NCI-H460 (cell line): Measurements from ENCODE around the gene GSX2. TPM values are rescaled to one million over a fixed set of nuclear protein-coding genes. Genes with fewer than 3 reads are reported as not detected.

Experiments
- DNase-seq: peaks from one replicate; pipeline ENCODE4 v3.0.0-alpha.2; 2016; ENCODE audit warnings: low read depth; ENCODE audit errors: extremely low read depth
- total RNA-seq: library from RNA; depleted of rRNA; stranded (reverse); fragments of >200 nt; shearing (Covaris generic); gene quantifications from 2 replicates; pipeline ENCODE4 v1.2.3, GENCODE V29; 2014

The GSX2 gene
- total RNA-seq, 1 experiment from 2014 or later, result not detected

GRCh38 chr4:54074381-54074780 lies 25.6 kb upstream of the GSX2 start:
- DNase-seq, result no peak

GRCh38 chr4:54076673-54077072 lies 23.3 kb upstream of the GSX2 start:
- no peak for DNase-seq

DNA sequence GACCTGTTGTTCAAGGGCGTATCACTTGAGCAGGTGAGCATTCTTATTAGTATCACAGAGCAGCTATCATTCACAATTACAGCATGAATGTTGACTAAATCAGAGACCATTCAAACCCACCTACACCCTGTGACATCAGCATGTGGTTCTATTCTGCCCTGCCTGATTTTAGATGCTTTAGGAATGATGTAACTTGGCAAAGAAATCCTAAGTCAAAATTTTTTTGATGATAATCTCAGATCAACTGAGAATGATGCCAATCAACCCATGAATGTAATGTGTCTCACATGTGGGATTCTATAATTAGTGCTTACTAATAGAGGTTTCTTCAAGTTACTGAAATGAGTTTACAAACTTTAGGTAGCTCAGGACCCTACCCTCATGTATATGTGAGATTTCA lies 22.2 kb upstream of the GSX2 start:
- no peak for DNase-seq

GRCh38 chr4:54082168-54082567 lies 17.8 kb upstream of the GSX2 start:
- DNase-seq, result peak; percentile 84

- peak; percentile 24 for DNase-seq
Measured at GRCh38 chr4:54085284-54085683, 14.7 kb upstream of the GSX2 start.

DNA sequence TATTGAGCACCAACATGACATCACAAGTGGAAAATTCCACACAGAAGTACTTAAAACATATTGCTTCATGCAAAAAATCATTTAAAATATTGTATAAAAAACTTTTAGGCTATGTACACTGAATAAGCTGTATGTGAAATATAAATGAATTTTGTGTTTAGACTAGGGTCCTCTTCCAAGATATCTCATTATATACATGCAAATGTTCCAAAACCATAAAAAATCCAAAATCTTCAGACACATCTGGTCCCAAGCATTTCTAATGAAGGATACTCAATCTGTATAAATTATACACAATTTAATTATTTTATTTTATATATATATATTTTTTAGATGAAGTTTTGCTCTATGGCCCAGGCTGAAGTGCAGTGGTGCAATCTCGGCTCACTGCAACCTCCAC lies 10.1 kb upstream of the GSX2 start:
- DNase-seq, result no peak

GRCh38 chr4:54090404-54090803 lies 9.6 kb upstream of the GSX2 start:
- DNase-seq, result no peak

DNA sequence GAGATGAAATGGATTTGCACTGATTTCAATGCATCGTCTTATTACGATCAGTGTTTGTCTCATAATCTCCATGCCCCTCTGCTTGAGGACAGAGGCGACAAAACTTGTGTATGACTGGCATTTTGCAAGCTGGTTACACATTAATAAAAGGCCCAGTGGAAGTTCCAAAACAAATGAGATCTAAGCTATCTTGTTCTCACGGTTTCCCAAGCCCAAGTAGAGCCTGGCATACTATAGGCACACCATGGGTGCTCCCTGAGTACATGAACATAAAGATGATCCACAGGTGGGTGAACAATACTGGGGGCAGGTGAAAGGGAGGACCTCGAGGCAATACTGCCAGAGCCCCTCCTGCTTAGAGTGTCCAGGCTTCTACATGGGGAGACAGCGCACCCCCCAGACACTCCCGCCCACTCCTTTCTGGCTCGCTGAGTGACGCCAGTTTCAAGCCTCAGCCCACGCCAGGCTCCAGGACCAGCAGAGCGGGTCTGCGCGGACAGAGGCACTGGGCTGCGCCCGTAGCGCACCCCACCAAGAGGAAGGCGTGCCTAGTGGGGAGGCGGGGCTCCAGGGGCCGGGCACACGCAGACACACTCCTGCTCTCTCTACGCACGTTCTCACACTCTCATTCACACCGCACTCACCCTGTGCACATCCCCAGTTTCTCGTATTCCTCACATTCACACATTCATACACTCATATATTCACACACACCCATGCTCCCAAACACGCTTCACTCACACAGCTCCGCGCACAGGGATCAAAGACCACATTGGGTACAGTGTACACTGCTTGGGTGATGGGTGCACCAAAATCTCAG lies 8.9 kb upstream of the GSX2 start:
- DNase-seq, result no peak

GRCh38 chr4:54091637-54092404 lies 8.1 kb upstream of the GSX2 start:
- peak; percentile 53 for DNase-seq

DNA sequence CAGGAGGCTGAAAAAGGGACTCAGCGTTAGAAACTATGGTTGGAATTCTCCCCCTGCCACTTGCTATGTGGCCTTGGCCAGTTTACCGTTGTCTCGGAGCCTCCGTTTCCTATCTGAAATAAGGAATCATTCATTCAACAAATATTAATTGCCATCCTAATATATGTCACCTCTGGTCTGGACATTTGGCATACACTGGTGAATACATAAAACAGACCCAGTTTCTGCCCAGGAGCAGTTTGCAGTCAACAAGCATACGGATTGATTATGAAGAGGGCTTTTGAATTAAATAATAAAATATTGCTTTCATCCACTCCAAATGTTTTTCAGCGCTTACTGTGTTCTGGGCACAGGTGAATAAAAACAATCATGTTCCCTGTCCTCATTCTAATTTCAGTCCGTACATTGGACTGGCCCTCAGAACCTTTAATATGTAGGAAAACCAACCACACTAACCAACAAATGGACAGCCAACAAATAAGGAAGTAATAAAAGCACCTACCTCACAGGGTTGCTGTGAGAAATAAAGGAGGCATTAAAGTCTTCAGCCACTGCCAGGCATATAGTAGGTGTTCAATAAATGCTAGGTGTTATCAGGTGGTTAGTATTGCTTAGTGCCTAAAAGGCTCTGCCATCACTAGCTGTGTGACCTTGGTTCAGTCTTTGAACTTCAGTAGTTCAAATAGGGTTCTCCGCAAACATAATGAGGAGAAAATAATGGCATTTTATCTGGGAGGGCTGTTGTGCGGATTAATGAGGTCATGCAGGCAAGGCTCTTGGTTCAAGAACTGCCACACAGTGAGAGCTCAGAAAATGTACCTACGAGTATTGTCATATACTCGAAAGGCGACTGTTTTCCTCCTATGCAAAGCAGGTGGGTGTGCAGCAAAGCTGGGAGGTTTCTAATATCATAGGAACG lies 7.3 kb upstream of the GSX2 start:
- DNase-seq, result no peak

- no peak for DNase-seq
Measured at GRCh38 chr4:54093324-54094240, 6.4 kb upstream of the GSX2 start.

GRCh38 chr4:54094451-54094850 lies 5.5 kb upstream of the GSX2 start:
- no peak for DNase-seq

- DNase-seq, result no peak
Measured at GRCh38 chr4:54095110-54095825, 4.7 kb upstream of the GSX2 start.

GRCh38 chr4:54096295-54096962 lies 3.5 kb upstream of the GSX2 start:
- DNase-seq, result no peak

GRCh38 chr4:54097152-54097551 lies 2.8 kb upstream of the GSX2 start:
- DNase-seq, result no peak

DNA sequence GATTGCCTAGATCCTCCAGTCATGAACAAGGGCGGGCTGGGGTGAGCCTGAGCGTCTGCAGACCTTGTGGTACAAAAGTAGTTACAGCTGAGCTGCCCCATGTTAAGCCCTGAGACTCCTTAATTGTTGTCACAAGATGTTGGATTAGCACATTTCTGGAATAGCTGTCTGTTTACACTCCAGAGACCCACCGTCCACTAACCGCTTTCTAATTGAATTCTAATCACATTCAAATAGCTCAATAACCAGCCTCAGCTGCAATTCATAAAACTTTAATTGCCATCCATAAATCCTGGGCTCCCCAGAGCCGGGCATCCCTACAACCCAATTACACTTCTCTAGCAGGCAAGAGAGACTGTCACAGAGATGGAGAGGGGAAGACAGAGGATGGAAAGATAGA lies 1.6 kb upstream of the GSX2 start:
- DNase-seq, result no peak

- DNase-seq, result no peak
Measured at GRCh38 chr4:54099287-54099747, 646 bp upstream of the GSX2 start.

GRCh38 chr4:54100595-54101189 lies 729 bp downstream of the GSX2 start:
- DNase-seq, result no peak
